ENCODE results near the gene ASTN1. TPM values are rescaled to one million over a fixed set of nuclear protein-coding genes. Genes with fewer than 3 reads are reported as not detected.
"Not testable (repeated sequence)": the region's sequence is repeated elsewhere in the genome, so short reads cannot be mapped to it uniquely, and the experiment has no call there.

Gene ASTN1
- total RNA-seq, 1 experiment from 2014 or later = not detected

DNA sequence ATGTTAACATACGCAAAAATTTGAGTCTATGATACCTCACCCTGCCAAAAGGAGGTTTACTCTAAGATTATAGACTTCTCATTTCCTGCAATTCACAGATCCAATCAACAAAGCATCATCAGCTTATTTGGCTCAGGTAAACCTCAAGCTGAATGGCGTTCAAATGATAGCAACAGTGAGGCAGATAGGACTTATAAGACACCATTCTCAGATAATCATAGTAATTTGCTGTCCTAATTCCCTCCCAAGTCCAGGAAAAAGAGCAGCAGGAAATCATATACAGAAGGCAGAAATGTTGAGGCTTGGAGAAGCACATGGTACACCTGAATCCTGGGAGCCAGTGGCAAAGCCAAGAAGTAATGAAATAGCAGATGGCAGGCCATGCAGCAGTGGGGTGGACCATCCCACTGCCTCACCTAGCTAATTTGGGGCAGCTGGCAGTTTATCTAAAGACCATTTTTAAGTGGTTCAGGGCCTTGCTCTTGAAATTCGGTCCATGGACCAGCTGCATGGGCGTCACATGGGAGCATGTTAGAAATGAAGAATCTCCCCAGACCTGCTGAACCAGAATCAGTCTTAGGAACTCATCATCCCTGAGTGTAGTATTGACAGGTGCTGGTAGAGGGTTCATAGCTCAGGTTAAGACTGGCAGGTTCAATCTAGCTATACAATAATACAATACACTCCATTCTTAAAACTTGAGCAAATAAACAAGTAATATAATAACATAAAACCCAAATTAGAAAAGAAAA is 57.7 kb downstream of the ASTN1 start:
- DNase-seq (ENCODE audit: low spot score) = no peak

DNA sequence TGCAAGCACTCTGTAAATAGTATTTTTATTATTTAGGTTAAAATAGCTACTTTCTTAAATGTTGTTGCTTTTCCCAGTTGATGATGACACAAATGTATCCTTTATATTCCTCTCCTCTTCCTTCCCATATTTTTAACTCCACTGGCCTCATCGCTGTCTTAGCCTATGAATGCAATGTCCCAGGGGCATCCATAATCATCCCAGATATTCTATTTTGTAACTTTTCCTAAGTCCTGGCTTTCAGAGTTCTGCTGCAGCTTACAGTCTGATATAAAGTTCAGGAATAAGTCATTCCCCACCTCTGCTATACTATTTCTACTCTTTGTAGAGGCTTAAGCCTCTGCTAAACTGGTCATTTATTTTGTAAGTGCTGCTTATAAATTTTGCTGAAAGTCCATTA is 58.3 kb downstream of the ASTN1 start:
- DNase-seq (ENCODE audit: low spot score) = no peak

DNA sequence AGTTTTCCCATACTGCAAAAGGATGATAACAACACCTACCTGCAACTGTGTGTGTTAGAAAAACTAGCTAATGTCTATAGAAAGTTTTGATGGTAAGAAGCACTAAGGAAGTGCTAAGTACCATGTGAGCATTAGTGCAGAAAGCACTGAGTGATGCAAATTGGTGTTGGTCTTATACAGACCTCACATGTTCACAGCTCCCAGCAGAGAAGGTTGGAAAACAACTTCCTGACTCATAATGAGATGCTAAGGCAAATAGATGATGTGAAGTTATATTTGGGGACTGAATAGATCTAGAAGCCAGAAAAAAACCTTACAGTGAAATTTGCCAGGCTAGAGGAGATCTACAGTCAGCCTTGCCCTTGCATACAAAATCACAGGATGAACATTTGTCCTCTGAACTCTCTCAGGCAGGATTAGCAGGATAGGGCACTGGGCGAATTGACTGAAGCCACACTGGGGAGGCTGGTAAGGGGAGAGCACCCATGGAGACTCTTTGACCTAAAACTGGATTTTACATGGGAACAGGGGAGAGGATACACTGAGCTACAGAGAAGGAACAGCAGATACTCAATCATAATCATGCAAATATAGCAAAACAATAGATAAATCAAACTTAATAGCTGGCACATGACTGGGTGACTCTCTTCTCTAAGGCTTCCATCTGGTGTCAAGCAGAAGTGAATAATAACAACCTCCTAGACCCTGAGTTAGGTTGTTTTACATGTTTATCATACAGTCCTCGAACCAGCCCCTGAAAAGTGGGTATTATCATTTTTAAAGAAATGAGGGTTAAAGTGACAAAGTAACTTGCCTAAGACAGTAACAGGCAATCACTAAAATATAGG is 61.3 kb downstream of the ASTN1 start:
- DNase-seq (ENCODE audit: low spot score) = no peak

DNA sequence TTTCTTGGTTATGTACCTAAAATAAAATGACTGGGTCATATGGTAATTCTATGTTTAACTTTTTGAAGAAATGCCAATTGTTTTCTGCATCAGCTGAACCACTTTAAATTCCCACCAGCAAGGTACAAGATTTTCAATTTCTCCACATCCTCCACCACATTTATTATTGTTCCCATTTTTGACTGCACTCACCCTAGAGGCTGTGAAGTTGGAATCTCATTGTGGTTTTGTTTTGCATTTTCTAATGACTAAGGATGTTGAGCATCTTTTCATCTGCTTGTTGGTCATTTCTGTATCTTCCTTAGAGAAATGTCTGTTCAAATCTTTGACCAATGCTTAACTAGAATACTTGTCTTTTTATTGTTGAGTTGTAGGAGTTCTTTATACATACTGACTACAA is 72.5 kb downstream of the ASTN1 start:
- no peak for DNase-seq (ENCODE audit: low spot score)

DNA sequence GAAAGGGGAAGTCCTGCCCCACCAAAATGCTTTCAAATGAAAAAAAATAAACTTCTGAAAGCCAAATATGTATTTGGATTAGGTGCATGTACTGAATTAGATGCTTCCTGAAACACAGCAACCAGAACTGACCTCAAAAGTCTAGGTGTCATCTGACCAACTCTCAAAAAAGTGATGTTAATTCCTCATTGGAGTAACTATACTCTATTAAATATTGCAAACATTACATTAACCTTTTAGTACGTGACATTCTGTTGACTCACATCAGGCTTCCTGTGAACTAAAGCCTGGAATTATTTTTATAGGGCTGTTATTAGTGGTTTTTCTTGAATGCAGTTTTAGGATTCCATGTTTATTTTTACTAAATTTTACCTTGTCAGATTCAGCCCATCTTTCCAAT is 73.5 kb downstream of the ASTN1 start:
- no peak for DNase-seq (ENCODE audit: low spot score)

DNA sequence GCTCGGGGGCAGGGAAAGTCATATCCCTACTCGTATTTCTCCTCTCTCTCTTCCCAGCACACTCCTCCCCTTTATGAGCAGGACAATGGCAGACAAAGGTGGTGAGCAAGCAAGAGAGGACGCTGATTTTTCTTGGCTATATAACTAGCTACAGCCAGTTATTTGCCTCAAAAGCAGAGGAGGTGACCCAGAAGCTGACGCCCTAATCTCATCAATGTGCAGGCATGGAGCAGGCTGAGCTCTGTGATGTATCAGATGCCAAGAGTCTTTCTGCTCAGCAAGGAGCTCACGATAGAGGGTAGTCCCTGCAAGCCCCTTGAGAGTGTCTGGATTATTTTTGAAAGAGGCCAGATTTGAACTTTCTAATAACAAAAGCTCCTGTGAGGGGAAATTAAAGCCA is 75.5 kb downstream of the ASTN1 start:
- DNase-seq (ENCODE audit: low spot score) = no peak

DNA sequence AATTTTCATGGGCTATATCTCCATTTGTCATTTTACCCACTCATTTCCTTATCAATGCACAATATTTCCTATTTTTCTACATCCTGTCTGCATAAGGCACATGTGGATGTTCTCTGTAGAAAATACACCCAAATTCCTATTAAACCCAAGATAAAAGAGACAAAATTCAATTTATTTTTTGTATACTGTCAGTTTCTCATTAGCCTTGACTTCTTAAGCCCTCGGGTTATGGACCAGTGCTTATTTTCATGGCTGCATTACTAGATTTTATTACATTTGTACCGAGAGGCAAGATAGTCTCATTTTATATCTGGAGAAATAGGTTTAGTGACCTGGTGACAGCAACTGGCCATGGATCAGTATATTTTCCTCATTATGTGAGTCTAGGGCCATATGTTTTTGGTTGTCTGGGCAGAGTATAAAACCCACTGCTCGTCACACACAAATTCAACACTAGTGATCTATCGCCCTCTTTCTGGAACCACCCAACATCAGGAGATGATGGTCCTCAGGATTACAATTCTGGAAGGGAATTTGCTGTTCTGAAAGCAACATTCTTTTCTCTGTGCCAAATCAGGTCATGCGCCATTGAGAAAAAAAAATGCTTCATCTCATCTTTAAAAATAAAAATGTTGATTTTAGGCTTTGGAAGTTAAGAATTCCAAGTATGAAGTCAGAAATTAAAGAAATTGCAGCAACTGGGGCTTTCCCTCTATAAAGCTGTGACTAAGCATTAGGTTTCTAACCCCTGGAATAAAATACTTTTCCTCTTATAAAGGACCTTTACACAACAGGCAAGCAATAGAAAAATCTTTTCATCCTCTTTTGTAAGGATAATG is 81.4 kb downstream of the ASTN1 start:
- DNase-seq (ENCODE audit: low spot score) = no peak

DNA sequence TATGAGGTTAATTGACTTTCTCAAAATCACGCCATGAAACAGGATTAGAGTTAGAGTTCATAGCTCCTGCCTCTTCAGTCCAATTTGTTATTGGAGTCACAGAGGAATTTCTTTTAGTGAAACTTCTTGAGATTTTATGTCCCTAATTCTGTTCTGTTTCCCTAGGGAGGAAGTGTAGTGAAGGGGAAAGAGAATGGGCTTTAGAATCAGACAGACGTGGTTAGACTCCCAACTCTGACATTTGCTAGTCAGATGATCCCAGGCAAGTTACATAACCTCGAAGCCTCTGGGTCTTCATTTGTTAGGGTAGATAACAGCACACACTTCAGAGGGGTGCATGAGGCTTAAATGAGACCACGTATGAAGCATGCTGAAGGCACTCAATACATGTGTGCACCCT is 83.9 kb downstream of the ASTN1 start:
- DNase-seq (ENCODE audit: low spot score) = no peak

DNA sequence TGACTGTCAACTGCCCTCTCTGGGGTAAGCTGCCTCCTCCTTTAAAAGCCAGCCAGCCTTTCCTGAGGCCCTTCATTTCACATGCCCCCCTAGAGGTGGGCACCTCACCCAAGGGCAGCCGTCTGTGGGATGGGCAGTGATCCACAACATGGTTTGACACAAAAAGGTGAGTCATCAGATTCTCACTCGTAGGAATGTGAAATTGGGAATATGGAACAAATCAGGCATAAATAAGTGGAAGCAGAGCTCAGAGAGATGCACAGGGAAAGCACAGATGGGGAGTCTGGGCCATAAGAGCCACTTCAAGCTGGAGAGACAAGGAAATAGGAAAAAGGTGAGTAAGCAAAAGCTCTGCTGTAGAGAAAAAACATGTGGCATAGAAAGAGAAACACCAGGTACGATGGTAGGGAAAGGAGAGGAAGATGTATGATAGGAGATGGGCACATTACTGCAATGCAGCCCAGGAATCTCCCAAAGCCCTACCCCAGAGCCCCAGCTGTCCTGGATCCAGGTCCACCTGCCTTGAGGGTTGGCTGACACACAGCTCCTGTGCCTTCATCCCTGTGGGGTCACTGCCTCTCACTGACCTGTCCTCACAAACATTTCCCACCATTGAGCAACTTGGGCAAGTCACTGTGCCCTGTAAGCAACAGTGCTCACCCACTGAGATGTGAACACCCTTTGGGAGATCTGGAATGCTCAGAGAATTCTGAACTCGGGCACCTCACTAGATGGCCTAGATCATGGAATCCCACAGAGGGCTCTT is 86.6 kb downstream of the ASTN1 start:
- no peak for DNase-seq (ENCODE audit: low spot score)

DNA sequence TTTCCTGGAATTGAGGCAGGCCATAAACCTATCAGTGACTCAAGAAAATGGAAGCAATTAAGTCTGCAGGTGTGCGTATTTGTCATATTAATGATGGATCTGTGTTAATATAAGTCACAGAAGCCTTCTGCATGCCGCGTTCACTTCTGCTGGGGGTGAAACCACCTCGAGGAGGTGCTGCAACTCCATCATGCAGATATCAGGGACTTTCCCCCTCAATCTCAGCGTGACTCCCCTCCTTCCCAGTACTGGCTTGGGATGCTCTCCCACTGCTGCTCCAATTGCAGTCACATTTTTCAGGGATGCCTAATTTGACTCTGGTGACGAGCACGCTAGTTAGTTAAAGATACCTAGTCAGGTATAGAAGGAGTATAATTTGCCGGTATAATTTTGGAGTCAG is 87.5 kb downstream of the ASTN1 start:
- no peak for DNase-seq (ENCODE audit: low spot score)

DNA sequence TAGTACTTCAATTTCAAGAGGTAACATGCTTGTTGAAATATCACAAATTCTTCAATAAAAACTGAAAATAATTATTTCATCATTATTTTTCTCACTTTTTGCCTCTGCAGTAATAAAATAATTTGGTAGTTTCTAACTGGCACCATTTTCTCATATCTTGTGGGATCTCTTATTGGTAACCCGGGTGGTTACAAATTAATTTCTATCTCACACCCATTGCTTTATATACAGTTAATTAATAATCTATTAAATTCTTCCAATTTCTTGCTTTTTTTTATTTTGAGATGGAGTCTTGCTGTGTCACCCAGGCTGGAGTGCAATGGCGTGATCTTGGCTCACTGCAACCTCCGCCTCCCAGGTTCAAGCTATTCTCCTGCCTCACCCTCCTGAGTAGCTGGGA is 89.7 kb downstream of the ASTN1 start:
- not testable (repeated sequence) for DNase-seq (ENCODE audit: low spot score)

DNA sequence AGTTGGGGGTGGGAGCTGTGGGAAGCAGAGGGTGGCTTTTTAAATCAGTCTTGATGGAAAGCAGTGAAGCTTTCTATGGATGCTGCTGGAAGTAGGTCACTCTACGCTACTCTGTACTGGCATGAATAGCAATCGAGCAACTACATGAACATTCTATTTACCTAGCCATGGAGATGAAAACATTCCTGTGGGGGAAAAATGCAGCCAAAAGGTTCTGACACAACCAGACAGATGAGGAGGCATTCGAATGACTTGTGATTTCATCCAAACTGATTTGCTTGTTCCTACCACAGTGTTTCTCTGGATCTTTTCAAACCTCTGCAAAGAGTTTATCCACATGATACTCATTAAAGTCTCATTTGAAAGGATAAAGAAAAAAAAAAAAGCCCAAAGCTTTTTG is 95.0 kb downstream of the ASTN1 start:
- DNase-seq (ENCODE audit: low spot score) = no peak

DNA sequence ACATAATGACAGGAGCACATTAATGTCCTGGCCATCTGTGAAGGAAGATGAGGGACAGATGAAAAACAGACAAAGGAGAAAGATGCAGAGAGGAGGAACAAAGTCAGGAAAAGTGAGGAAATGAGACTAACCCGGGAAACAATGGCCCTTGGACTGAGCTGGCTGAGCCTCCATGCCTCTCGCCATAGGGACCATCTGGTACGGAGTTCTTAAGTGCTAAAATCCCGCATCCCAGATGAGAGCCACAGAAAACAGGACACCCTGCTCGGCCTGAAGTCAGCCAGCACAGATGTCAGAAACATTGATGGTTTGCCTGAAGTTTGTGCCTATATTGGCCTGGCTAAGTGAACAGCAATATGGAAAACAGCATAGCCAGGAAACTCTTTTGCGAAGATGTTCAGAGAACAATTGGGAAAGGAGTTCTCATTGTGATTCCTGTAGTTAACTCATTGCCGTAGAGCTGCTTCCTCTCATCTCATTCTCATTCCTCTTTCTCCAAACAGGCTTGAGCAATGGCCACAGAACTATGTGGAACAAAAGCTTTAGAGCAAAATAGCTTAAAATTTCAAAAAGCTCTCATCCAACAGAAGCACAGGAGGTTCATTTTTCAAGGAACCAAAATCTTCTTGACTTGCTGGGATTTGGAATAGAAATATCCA is 96.6 kb downstream of the ASTN1 start:
- no peak for DNase-seq (ENCODE audit: low spot score)

DNA sequence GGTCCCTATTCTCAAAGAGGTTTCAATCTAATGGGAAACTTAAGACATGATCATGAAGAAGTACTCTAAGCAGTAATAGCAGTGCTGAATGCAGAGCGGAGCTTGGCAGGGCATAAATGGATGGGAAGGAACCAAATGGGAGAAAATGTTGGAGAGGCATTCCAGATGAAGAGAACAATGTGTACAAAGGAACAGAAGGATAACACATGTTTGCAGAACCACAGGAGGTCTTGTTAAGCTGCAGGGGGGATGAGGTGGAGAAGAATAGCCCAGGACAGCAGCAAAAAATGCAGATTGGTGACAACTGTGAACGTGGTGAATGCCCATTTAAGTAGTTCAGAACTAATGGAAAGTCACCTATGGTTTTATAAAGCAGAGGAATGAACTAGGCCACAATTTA is 99.1 kb downstream of the ASTN1 start:
- DNase-seq (ENCODE audit: low spot score) = no peak

DNA sequence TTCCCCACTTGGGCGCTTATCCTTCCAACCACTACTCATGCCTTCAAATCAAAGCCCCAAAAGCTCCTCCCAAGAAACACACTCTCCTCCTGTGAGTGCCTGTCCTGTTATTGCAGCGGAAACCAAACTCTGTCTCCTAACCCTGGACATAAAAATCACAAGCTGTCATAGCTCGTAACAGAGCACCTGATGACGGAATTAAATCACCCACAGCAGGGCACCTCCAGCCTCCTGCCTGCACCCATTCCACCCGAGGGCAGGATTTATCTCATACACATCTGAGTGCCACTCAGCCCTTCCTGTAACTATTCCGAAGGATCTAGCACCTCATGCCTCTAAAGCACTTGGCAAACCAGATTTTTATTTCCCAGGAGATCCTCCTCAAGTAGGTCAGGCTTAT is 100.9 kb downstream of the ASTN1 start:
- no peak for DNase-seq (ENCODE audit: low spot score)

DNA sequence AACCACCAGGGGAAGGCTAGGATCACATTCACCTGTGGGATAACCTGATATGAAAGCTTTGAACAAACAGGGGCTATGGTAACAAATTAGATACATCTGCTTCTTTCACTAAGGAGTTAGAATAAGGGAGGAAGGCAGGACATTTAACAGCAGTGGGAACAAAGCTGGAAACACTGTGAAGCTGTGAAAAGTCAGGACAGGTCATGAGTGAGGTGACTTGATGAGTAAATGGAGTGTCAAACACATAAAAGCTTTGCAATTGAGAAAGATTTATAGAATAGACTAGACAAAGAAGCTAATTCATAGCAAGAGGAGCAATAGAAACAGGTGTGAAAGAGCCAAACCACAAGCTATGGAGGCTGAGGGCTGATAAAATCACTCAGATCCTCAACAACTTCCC is 110.0 kb downstream of the ASTN1 start:
- no peak for DNase-seq (ENCODE audit: low spot score)

DNA sequence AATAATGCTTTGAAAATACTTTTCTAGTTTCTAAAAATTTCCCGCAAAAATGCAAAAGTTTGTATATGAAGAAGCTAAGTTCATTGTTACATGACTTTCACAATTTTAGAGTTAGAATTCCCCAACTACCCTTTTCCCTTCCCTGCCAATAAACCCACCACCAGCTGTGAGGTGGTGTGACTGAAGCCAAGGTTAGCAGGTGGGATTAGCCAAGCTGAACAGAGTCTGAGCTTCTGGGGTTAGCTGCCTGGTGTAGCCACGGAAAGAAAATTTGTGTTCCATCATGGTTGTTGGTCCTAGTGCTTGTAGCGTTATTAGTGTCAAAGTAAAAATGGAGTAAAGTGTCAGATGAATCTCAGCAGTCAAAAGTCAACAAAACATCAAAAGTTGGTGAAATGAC is 110.9 kb downstream of the ASTN1 start:
- no peak for DNase-seq (ENCODE audit: low spot score)

DNA sequence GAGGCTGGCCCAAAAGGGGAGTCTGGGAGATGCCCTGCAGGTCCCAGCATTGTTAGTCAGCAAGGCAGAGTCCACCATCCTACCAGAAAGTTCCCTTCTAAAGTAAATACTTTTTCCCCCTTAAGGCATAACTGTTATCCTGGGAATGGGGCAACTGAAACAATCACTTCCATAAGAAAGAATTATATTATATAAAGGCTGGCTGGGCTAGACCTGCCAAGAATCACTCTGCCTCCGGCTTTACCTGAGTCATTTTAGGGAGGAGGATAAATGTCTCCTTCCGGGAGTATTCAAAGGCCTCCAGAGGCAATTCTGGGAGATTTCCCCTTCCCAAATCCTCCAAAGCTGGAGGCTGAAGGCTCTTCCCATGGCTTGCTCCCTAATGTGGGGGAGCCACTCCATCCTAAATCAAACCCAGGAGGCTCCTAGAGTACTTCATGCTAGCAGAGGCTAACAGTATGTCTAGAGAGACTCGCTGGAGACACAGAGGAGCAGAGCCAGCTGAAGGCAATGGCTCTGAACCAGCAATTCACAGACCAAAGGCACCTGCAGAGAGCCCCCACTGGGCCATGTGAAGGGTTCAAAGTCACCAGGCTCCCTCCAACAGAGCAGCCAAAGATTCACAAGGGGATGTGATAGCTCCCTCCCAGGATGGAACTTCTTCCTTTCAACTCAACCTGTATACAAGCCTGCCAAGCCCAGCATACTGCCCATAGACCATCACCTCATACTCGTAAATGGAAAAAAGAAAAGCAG is 116.0 kb downstream of the ASTN1 start:
- no peak for DNase-seq (ENCODE audit: low spot score)

DNA sequence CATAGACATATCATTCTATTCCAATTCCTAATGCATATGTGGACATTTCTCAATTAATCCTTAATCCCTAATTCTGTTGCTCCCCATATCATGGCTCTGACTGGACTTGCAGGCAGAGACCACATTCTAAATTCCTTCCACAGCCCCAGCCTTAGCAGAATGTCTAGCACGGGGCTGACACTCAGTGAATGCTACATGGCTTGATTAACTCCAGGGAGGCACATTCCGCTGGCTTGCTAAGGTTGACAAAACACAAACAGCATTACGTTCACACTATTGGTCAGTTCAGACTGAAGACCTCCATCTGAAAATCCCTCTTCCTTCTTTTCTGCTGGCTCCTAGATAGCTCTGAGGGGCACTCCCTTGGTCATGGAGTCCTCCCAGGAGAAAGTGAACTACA is 119.4 kb downstream of the ASTN1 start:
- no peak for DNase-seq (ENCODE audit: low spot score)

DNA sequence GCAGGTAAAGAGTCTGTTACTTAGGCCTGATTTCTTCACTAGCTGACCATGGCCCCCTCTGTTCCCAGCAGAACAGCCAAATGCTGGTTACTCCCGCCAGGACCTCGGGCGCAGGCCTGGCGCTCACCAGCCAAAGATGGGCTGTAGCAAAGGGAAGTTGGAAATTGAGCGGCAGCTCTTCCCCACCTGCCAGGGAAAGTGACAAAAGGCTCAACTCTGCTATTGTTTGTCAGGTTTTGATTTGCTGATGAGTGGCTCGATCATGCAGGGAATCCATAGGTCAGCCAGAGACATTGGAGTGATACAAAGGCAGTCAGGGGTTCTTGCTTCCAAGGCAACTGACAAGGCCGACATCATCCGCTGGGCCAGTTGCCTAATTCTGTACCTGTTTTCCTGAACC is 120.1 kb downstream of the ASTN1 start:
- DNase-seq (ENCODE audit: low spot score) = no peak
